Activated CD4-positive, alpha-beta T cell treated with anti-CD3 and anti-CD28 coated beads, Interleukin-2, amount 50 U/mL, for 16 hours (primary cell): Measurements from ENCODE around the gene NACA.

Experiments
- DNase-seq: peaks from one replicate; pipeline ENCODE4 v3.0.0-alpha.2; 2020

The NACA gene

DNA sequence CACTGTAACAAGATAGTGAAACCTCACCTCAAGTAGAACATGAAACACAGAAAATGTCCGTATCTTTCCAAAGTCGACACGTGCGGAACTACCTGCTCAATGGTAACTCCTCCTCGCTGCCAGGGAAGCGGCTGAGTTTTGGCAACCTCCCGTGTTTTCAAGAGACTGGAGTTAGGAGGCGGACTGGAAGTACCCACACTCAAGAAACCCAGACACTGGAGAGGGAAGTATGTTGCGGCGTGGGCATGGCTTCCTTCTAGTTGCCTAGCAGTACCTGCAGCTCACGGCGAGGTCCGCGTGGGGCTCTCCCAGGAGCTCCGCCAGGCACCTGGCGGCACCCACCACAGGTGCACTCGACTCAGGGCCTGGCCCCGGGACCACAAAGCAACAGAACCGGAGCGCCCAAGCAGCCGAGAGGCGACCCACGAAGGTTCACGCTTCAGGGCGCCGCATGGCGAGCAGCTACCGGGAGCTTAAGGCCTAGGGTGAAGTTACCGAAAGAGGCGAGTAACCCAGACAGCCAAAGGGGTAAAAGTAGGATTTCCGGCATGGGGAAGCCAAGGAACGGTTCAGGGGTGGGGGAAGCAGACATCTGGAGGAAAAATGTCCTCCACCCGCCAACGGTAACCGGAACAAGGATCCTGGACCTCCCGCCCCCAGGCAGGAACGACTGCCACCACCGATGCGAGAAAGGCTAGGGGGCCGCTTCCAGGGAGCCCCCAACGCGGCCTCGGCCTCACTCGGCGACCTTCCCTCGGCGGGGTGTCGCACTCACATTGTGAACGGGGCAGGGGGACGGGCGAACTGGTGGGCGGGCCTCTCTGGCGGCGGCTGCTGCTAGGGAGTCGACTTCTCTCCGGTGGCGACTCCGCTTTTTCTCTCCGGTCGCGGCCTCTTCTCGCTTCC is 37.6 kb downstream of the NACA start:
- DNase-seq: peak; percentile 42

DNA sequence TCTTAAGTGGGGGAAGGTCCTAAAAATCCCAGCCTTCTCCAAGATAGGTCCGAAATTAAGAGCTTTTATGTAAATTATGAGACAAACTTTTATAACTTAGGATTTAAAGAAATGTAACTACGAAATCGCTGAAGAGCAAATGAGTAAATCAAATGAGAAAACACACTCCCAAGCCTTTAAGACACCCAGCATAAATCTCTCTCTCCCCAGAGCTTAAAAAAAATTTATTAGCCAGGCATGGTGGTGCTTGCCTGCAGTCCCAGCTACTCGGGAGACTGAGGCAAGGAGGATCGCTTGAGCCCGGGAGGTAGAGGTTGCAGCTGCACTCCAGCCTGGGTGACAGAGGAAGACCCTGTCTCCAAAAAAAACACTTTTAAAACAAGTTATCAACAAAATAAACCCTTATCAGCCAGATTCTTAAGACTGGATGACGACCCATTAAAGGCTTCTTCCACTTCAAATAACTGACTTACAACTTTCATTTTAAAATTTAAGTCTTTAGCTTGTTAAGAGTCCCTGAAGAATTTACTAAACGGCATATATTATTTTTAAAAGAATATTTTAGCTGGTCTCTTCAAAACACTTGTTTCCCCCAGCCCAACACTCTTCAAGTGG is 40.2 kb downstream of the NACA start:
- no peak for DNase-seq

DNA sequence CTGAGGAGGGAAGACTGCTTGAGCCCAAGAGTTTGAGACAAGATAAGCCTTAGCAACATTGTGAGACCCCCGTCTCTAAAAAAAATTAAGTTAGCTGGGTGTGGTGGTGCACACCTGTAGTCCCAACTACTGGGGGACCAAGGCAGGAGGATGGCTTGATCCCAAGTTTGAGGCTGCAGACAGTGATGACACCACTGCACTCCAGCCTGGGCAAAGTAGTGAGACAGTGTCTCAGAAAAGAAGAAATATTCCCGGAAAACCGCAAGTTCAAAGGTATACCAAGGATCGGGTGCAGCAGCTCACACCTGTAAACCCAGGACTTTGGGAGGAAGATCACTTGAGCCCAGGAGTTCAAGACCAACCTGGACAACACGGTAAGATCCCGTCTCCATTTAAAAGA is 42.8 kb downstream of the NACA start:
- DNase-seq: no peak

DNA sequence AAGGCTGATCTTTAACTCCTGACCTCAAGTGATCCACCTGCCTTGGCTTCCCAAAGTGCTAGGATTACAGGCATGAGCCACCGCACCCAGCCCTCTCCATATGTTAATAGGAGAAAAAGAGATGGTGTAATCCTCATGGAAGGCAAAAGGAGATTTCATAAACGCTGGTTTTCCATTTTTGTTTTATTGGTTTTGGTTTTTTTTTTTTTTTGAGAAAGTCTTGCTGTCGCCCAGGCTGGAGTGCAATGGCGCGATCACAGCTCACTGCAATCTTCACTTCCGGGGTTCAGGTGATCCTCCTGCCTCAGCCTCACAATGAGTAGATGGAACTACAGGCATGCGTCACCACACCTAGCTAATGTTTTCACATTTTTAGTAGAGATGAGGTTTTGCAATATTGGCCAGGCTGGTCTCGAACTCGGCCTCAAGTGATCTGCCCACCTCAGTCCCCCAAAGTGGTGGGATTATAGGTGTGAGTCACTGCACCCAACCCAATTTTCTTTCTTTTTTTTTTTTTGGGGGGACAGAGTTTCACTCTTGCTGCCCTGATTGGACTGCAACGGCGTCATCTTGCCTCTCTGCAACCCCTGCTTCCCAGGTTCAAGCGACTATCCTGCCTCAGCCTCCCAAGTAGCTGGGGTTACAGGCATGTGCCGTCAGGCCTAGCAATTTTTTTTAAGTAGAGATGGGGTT is 45.1 kb downstream of the NACA start:
- DNase-seq: no peak

DNA sequence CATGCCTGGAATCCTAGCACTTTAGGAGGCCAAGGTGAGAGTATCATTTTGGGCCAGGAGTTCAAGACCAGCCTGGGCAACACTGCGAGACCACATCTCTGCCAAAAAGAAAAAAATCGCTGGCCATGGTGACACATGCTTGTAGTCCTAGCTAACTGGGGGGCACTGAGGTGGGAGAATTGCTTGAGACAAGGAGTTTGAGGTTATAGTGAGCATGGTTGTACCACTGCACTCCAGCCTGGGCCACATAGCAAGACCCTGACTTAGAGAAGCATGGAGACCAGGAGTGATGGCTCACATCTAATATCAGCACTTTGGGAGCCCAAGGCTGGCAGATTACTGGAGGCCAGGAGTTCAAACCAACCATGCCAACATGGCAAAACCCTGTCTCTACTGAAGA is 46.2 kb downstream of the NACA start:
- no peak for DNase-seq

DNA sequence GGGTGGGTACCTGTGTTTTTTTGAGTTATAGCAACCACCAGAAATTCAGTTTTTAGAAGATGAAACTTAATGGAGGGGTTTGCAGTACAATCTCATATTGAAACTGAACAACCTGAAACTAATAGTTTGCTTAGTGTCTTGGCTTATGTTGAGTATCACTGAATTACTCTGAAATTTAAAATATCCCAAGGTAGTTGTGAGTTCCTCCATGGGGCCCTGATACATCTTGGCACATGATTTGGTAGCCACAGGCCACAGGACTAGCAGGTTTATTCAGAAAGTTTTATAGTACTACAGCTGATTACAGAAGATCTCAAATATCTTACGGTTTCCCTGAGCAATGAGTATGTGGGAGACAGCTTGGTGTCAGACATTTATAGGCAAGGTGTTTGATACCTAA is 47.4 kb downstream of the NACA start:
- DNase-seq: peak; percentile 47

DNA sequence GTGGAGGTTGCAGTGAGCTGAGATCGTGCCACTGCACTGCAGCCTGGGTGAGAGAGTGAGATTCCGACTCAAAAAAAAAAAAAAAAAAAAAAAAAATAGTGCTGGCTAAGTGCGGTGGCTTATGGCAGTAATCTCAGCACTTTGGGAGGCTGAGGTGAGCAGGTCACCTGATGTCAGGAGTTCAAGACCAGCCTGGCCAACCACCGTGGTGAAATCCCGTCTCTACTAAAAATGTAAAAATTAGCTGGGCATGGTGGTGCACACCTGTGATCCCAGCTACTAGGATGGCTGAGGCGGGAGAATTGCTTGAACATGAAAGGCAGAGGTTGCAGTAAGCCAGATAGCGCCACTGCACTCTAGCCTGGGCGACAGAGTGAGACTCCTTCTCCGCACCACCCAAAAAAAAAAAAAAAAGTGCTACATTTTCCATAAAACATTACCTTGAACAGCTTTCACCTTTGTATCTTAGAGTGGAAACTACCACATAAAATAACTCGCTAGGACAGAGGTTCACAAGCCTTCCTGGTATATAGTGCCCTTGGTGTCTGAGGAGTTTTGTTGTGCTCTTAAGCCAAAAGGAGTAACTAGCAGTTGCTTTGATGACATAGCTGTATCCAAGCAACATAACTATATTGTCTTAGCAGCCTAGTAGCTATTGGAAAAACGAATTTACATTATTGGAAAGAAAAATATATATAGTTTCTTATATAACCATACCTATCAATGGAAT is 48.1 kb downstream of the NACA start:
- no peak for DNase-seq

DNA sequence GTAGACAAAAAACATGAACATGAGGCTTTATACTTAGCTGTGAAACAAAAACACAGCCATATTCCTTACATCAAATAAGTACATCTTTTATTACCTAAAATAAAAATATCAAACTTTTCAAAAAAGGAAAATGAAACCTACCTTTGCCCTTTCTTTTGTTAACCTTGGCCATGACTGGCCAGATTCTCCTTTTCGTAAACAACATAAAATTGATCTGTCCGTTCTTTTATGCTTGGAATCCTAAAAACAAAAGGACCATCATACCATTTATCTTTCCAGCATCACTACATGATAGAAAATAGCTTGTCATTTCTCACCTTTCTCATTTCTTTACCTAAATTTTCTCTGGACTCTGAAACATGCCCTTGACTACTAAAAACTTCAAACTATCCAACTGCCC is 53.5 kb downstream of the NACA start:
- DNase-seq: no peak

DNA sequence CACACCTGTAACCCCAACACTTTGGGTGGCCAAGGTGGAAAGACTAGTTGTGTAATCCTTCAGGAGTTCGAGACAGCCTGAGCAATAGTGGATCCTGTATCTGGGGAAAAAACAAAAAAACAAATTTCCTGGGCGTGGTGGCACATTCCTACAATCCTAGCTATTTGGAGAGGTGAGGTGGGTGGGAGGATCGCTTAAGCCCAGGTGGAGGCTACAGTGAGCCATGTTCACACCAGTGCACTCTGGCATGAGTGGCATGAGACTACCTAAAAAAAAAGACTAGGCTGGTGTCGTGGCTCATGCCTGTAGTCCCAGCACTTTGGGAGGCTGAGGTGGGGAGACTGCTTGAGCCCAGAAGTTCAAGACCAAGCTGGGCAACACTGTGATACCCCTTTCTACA is 54.3 kb downstream of the NACA start:
- DNase-seq: no peak

DNA sequence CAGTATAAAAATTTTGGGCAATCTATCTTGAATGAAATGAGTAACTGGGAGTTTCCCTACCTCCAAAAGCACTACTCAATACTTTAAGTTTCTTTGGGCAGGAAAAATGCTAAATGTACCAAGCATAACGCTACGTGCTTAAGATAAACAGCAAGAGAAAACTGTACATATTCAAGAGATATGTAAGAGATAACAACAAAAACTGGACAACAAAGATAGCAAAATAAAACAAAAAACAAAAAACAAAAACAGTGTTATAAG is 57.0 kb downstream of the NACA start:
- DNase-seq: no peak
